K562 (cell line): ENCODE data around the gene OCA2. TPM values are rescaled to one million over a fixed set of nuclear protein-coding genes. Genes with fewer than 3 reads are reported as not detected.

ENCODE experiments used
- ATAC-seq: fragments of 200-7000 bp; cut with Tn5 transposase; 3 replicates; pipeline ENCODE4 v1.9.1; 2020; ENCODE audit warnings: moderate library complexity
- BruUV-seq: library from RNA; stranded (reverse); fragments of 400-500 nt; replicated peaks from 2 replicates; lab custom pipeline; 2021; lab: Mats Ljungman, UMichigan
- CTCF ChIA-PET: fragments of 300-600 bp; formaldehyde crosslinking; extraction: SDS; loops from one replicate; lab custom pipeline; 2021; ENCODE audit warnings: low intra/inter-chr PET ratio; lab: Yijun Ruan, JAX
- POLR2A ChIA-PET: fragments of 300-600, 350-650 bp; sonication (Branson Sonifier 250); formaldehyde crosslinking; extraction: SDS; loops from one replicate; lab custom pipeline; 2021; ENCODE audit warnings: antibody characterized with exemption, inconsistent platforms; lab: Yijun Ruan, JAX
- DNase-seq, 4 experiments: peaks; one replicate each; pipeline versions ENCODE4 v3.0.0 to v3.0.0-alpha.2; 2011 to 2018; ENCODE audit warnings: low spot score in 3 of 4, mixed read lengths in 3 of 4; ENCODE audit errors: extremely low read depth in 1 of 4
- FAIRE-seq: peaks from 2 replicates; lab custom pipeline; 2011; peaks lifted over from hg19 to GRCh38; lab: Jason Lieb, UNC
- H2AFZ ChIP-seq: 2 replicates; pipeline ENCODE4 v1.6.0; 2011; ENCODE audit warnings: low read depth, low read length, control low read depth, inconsistent platforms
- H3K27ac ChIP-seq: fragments of 200-600 bp; 3 replicates; pipeline ENCODE4 v1.8.0; 2011; ENCODE audit warnings: low read depth, mild to moderate bottlenecking, control low read depth, inconsistent platforms, low read length, moderate library complexity, mixed read lengths; ENCODE audit errors: extremely low read depth
- H3K27me3 ChIP-seq, 2 experiments: fragments of 300-600 bp in 1 of 2; 2 replicates in 1 of 2; 3 replicates in 1 of 2; pipeline versions ENCODE4 v1.6.0 to v1.8.0; 2011; ENCODE audit warnings: inconsistent platforms in 2 of 2, low read length in 2 of 2, mild to moderate bottlenecking in 1 of 2, mixed read lengths in 1 of 2, moderate library complexity in 1 of 2; ENCODE audit not compliant: control insufficient read depth in 2 of 2, insufficient read depth in 2 of 2
- H3K36me3 ChIP-seq: fragments of 300-600 bp; 3 replicates; pipeline ENCODE4 v1.8.0; 2011; ENCODE audit warnings: mild to moderate bottlenecking, low read length, inconsistent platforms; ENCODE audit not compliant: control insufficient read depth, insufficient read depth
- H3K4me1 ChIP-seq, 2 experiments: fragments of 200-600 bp in 1 of 2; replicated peaks in 1 of 2; 2 replicates in 1 of 2; 3 replicates in 1 of 2; pipeline versions ENCODE4 v1.5.1 to v1.8.0; 2011; ENCODE audit warnings: inconsistent platforms in 2 of 2, low read length in 2 of 2, mild to moderate bottlenecking in 1 of 2, mixed read lengths in 1 of 2, moderate library complexity in 1 of 2; ENCODE audit not compliant: control insufficient read depth in 2 of 2, insufficient read depth in 2 of 2
- H3K4me2 ChIP-seq: 2 replicates; pipeline ENCODE4 v1.6.1; 2011; ENCODE audit warnings: low read length, control low read depth, inconsistent platforms, mixed read lengths; ENCODE audit not compliant: insufficient read depth
- H3K4me3 ChIP-seq: fragments of 200-600 bp; sonication (generic), shearing (Covaris generic); 2 replicates; pipeline ENCODE4 v1.5.1; 2016; ENCODE audit warnings: control low read depth, inconsistent platforms
- H3K79me2 ChIP-seq: fragments of 200-600 bp; 3 replicates; pipeline ENCODE4 v1.8.0; 2011; ENCODE audit warnings: low read length, inconsistent platforms; ENCODE audit not compliant: control insufficient read depth, insufficient read depth
- H3K9ac ChIP-seq, 2 experiments: 2 replicates each; pipeline versions ENCODE4 v1.6.0 to v1.6.1; 2011; ENCODE audit warnings: low read depth in 2 of 2, low read length in 2 of 2, control low read depth in 1 of 2, inconsistent platforms in 1 of 2, mild to moderate bottlenecking in 1 of 2, mixed read lengths in 1 of 2; ENCODE audit not compliant: insufficient read depth in 1 of 2
- H3K9me1 ChIP-seq: one replicate; pipeline ENCODE4 v1.6.0; 2011; ENCODE audit warnings: inconsistent platforms, mild to moderate bottlenecking, low read length, moderate library complexity; ENCODE audit not compliant: control insufficient read depth, insufficient read depth
- H3K9me3 ChIP-seq: replicated peaks from 2 replicates; pipeline ENCODE4 v1.5.1; 2011; ENCODE audit warnings: low read depth, low read length, inconsistent platforms; ENCODE audit not compliant: control insufficient read depth, insufficient read depth
- H4K20me1 ChIP-seq: replicated peaks from 2 replicates; pipeline ENCODE4 v1.6.1; 2011; ENCODE audit warnings: low read length, inconsistent platforms, mixed read lengths; ENCODE audit not compliant: control insufficient read depth, insufficient read depth
- CEBPG ChIP-seq, 3 experiments: fragments of 200-800 bp in 1 of 3; sonication (Bioruptor generic) in 1 of 3; sonication (generic) in 1 of 3; formaldehyde crosslinking in 1 of 3; IDR thresholded peaks in 2 of 3; conservative IDR thresholded peaks in 1 of 3; 2 replicates each; pipeline versions ENCODE4 v1.6.1 to v1.8.0; 2016 to 2022; ENCODE audit warnings: missing compliant biosample characterization in 2 of 3, missing genetic modification characterization in 2 of 3, mild to moderate bottlenecking in 1 of 3, missing genetic modification reagents in 1 of 3
- EZH2 ChIP-seq: IDR thresholded peaks from 2 replicates; pipeline ENCODE4 v1.6.1; 2012; ENCODE audit warnings: low read depth, mild to moderate bottlenecking, inconsistent platforms, low read length, borderline replicate concordance
- HDAC1 ChIP-seq, 2 experiments: fragments of 450-650 bp; IDR thresholded peaks; 2 replicates each; pipeline ENCODE4 v1.6.1; 2016 to 2017; ENCODE audit warnings: inconsistent platforms in 1 of 2, mild to moderate bottlenecking in 1 of 2, moderate library complexity in 1 of 2
- JUNB ChIP-seq: fragments of 450-650 bp; formaldehyde crosslinking; conservative IDR thresholded peaks from 2 replicates; pipeline ENCODE4 v1.4.0; 2020; ENCODE audit warnings: mild to moderate bottlenecking
- NELFE ChIP-seq: IDR thresholded peaks from 2 replicates; pipeline ENCODE4 v1.6.1; 2011; ENCODE audit warnings: mild to moderate bottlenecking; ENCODE audit not compliant: insufficient read depth, insufficient read length
- RFX7 ChIP-seq: fragments of 250-450 bp; sonication (Bioruptor Pico); IDR thresholded peaks from 2 replicates; pipeline ENCODE4 v1.5.1; 2021; ENCODE audit warnings: mild to moderate bottlenecking
- RHOXF2B ChIP-seq: fragments of 250-450 bp; sonication (Bioruptor Pico); conservative IDR thresholded peaks from 2 replicates; pipeline ENCODE4 v1.5.1; 2021
- SOX6 ChIP-seq: fragments of 450-650 bp; IDR thresholded peaks from 2 replicates; pipeline ENCODE4 v1.6.1; 2014; ENCODE audit warnings: mild to moderate bottlenecking
- ZNF184 ChIP-seq: sonication (generic); formaldehyde crosslinking; IDR thresholded peaks from 2 replicates; pipeline ENCODE4 v1.5.0; 2020; ENCODE audit warnings: missing genetic modification reagents
- ZNF24 ChIP-seq: fragments of 450-650 bp; IDR thresholded peaks from 2 replicates; pipeline ENCODE4 v1.6.1; 2016
- WGBS: fragments of 100-300 bp; shearing (Covaris generic); methylation state at CpG from one replicate; pipeline ENCODE4 v1.1.6; 2016; ENCODE audit warnings: low coverage, mixed read lengths; ENCODE audit not compliant: insufficient coverage; ENCODE audit errors: missing lambda C conversion rate; 5-methylcytosine and 5-hydroxymethylcytosine counted together
- in situ Hi-C: fragments of 300-500 bp; cut with MboI; formaldehyde crosslinking; loops from 4 replicates; pipeline ENCODE4 v1.15.0; 2018; ENCODE audit warnings: inconsistent platforms, mixed read lengths
- intact Hi-C: fragments of 100-400 bp; cut with micrococcal nuclease; formaldehyde crosslinking; loops from 2 replicates; pipeline ENCODE4 v1.14.2; 2022
- polyA plus RNA-seq, 8 experiments: library from polyadenylated mRNA; depleted of rRNA in 4 of 8; stranded (reverse) in 5 of 8; unstranded in 3 of 8; fragments of >200 nt; fragmentation: Nextera tagmentation in 2 of 8; fragmentation: Illumina TruSeq in 1 of 8; extraction: Ambion mirVana in 2 of 8; extraction: Trizol in 1 of 8; gene quantifications; 2 replicates each; pipeline versions ENCODE4 v1.2.1 to v1.2.3, GENCODE V29; 2011 to 2014; ENCODE audit warnings: inconsistent platforms in 1 of 8, missing spikeins in 1 of 8
- total RNA-seq, 7 experiments: library from RNA; depleted of rRNA in 6 of 7; stranded (reverse); fragments of >200 nt in 6 of 7; fragmentation: Illumina TruSeq in 2 of 7; extraction: Trizol in 2 of 7; gene quantifications; 2 replicates each; pipeline versions ENCODE4 v1.2.1 to v1.2.3, GENCODE V29; 2011 to 2021; ENCODE audit warnings: low replicate concordance in 1 of 7
- TF ChIP-seq, protein P1 (sequence below): fragments of 450-650 bp; IDR thresholded peaks from 2 replicates; pipeline ENCODE4 v1.6.1; 2017; ENCODE audit warnings: antibody characterized with exemption, mild to moderate bottlenecking
- TF ChIP-seq, protein P2 (sequence below): sonication (generic); formaldehyde crosslinking; IDR thresholded peaks from 2 replicates; pipeline ENCODE4 v1.8.0; 2023; ENCODE audit warnings: mild to moderate bottlenecking, missing genetic modification reagents

The OCA2 gene
- total and polyA plus RNA-seq, 9 of the 15 experiments (the other 6 are each of a cell fraction or from before 2014, with no cell fraction given), result 0.07 to 0.59 (median 0.17) TPM; not detected in 1

DNA sequence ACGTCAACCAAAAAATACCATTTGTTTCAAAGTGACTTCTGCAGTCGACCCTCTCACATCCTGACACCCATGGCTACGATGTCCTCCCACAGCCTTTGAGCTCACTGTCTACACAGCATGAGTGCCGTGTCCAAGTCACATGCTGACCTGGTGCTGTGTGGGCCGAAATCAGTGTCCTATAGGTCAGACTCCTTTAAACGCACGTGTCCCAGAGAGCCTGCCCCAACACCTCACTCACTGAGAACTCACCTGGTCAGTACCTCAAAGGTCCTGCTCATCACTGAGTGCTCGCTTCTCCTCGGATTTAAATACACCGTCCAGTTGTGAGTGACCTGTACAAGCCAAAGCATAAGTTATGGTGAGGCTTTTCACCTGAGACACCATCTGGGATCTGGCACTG lies 83.3 kb downstream of the OCA2 start:
- POLR2A ChIA-PET, result interaction anchor here (0.6 kb wide), 1 partner anchor 166 kb away, joined by 3 read pairs; no protein-coding TSS in a partner anchor
- no peak overlapping the region for H2AFZ ChIP-seq
- 2% methylated on average over 10 of the region's 10 CpGs for WGBS
- H3K79me2 ChIP-seq, result no peaks in the 10 kb centered on the region
- H3K4me3 ChIP-seq, result no peak overlapping the region
- no peak for ATAC-seq
- H3K9me3 ChIP-seq, result no peaks in the 10 kb centered on the region
- H3K4me2 ChIP-seq, result no peak overlapping the region
- CTCF ChIA-PET, result no interaction called here
- H3K27me3 ChIP-seq, result peaks cover 25 to 57% of the 10 kb centered on the region in 2 experiments; a peak in 4 of 5 replicates
- H3K9me1 ChIP-seq, result no peaks in the 10 kb centered on the region
- BruUV-seq, result no TSS peak
- H3K27ac ChIP-seq, result no peak overlapping the region
- H3K36me3 ChIP-seq, result no peaks in the 10 kb centered on the region
- intact Hi-C loops (no loop called here), in situ Hi-C loops (no loop called here)
- TF ChIP-seq JUNB (no peak), RFX7 (no peak), ZNF184 (CRISPR knock-in tag) (no peak), NELFE (no peak), SOX6 (no peak), EZH2 (no peak), RHOXF2B (CRISPR knock-in tag) (no peak), CEBPG (CRISPR knock-in tag; IDR thresholded peaks at IDR 0.05) (no peak), CEBPG (tag; conservative IDR thresholded peaks at IDR 0.05 in 1 of 2, IDR thresholded peaks at IDR 0.05 in 1 of 2) (no peak), HDAC1 (IDR thresholded peaks at IDR 0.05) (no peak), ZNF24 (no peak)
- TF ChIP-seq, protein P1, sequence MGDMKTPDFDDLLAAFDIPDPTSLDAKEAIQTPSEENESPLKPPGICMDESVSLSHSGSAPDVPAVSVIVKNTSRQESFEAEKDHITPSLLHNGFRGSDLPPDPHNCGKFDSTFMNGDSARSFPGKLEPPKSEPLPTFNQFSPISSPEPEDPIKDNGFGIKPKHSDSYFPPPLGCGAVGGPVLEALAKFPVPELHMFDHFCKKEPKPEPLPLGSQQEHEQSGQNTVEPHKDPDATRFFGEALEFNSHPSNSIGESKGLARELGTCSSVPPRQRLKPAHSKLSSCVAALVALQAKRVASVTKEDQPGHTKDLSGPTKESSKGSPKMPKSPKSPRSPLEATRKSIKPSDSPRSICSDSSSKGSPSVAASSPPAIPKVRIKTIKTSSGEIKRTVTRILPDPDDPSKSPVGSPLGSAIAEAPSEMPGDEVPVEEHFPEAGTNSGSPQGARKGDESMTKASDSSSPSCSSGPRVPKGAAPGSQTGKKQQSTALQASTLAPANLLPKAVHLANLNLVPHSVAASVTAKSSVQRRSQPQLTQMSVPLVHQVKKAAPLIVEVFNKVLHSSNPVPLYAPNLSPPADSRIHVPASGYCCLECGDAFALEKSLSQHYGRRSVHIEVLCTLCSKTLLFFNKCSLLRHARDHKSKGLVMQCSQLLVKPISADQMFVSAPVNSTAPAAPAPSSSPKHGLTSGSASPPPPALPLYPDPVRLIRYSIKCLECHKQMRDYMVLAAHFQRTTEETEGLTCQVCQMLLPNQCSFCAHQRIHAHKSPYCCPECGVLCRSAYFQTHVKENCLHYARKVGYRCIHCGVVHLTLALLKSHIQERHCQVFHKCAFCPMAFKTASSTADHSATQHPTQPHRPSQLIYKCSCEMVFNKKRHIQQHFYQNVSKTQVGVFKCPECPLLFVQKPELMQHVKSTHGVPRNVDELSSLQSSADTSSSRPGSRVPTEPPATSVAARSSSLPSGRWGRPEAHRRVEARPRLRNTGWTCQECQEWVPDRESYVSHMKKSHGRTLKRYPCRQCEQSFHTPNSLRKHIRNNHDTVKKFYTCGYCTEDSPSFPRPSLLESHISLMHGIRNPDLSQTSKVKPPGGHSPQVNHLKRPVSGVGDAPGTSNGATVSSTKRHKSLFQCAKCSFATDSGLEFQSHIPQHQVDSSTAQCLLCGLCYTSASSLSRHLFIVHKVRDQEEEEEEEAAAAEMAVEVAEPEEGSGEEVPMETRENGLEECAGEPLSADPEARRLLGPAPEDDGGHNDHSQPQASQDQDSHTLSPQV, result no peak
- TF ChIP-seq, protein P2, sequence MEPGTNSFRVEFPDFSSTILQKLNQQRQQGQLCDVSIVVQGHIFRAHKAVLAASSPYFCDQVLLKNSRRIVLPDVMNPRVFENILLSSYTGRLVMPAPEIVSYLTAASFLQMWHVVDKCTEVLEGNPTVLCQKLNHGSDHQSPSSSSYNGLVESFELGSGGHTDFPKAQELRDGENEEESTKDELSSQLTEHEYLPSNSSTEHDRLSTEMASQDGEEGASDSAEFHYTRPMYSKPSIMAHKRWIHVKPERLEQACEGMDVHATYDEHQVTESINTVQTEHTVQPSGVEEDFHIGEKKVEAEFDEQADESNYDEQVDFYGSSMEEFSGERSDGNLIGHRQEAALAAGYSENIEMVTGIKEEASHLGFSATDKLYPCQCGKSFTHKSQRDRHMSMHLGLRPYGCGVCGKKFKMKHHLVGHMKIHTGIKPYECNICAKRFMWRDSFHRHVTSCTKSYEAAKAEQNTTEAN, result no peak
- TF ChIP-seq, all 486 proteins: peak for 0
- Histone ChIP-seq H3K9ac (no peak overlapping the region), H3K4me1 (peaks cover 0 to 3% of the 10 kb centered on the region in 2 experiments; a peak in 1 of 5 replicates), H4K20me1 (peaks cover 4% of the 10 kb centered on the region; the same call in 1 of the 2 replicates)
- no peak for DNase-seq
- FAIRE-seq, result no peak
